Measurements from ENCODE around the gene CRIP2. TPM values are rescaled to one million over a fixed set of nuclear protein-coding genes. Genes with fewer than 3 reads are reported as not detected.

CRIP2 gene
- total RNA-seq, 4 donors from 2014 or later, result 101 to 160 (median 136) TPM

DNA sequence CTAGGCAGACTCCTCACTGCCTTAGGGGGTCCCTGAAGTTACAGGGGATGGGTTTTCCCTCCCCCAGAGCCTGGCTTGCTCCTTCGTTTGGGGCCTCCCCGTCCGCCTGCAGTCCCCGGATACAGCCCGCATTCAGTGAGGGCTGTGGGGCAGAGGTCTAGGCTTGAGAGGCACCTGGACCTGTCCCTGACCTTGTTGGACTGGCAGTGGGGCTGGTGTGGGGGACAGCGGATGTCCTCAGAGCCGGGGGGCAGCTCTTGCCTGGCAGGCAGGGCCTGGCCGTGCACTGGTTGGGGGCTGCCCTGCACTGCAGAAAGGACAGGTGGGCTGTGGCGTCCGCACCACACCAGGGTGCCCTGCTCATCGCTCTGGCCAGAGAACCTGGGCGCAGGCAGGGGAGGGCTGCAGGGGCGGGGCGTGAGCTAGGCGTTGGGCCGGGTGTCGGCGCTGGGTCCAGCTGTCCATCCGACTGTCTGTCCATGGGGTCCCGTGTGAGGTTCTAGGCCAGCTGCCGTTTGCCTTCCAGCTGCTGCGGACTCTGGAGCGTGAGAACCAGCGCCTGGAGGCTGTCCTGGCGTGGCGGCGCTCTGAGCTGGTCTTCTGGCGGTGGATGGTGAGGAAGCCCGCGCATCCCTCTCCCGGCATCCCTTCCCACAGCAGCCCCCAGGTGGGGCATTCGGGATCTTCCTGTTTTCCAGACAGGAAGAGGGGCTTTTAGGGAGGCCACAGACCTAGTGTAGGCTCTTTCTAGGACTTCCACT lies 22.4 kb downstream of the CRIP2 start:
- Histone ChIP-seq H3K36me3 (no peaks in the 10 kb centered on the region), H3K27ac (no peak overlapping the region), H3K4me3 (replicated peaks in 1 of 3) (no peak overlapping the region), H3K4me1 (peaks cover 0 to under 1% of the 10 kb centered on the region in 2 donors), H3K9me3 (no peaks in the 10 kb centered on the region), H3K27me3 (no peaks in the 10 kb centered on the region)
- WGBS, 2 donors, result 95 to 100% methylated on average over 2 to 23 of the region's 32 CpGs
- DNase-seq, result no peak
- intact Hi-C loops (cut with DNase I), result no loop called here
- no peak for TF ChIP-seq POLR2A (IDR thresholded peaks at IDR 0.05)
- TF ChIP-seq, protein P1, sequence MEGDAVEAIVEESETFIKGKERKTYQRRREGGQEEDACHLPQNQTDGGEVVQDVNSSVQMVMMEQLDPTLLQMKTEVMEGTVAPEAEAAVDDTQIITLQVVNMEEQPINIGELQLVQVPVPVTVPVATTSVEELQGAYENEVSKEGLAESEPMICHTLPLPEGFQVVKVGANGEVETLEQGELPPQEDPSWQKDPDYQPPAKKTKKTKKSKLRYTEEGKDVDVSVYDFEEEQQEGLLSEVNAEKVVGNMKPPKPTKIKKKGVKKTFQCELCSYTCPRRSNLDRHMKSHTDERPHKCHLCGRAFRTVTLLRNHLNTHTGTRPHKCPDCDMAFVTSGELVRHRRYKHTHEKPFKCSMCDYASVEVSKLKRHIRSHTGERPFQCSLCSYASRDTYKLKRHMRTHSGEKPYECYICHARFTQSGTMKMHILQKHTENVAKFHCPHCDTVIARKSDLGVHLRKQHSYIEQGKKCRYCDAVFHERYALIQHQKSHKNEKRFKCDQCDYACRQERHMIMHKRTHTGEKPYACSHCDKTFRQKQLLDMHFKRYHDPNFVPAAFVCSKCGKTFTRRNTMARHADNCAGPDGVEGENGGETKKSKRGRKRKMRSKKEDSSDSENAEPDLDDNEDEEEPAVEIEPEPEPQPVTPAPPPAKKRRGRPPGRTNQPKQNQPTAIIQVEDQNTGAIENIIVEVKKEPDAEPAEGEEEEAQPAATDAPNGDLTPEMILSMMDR (IDR thresholded peaks at IDR 0.05), result no peak

- no peak overlapping the region for H3K4me3 ChIP-seq (replicated peaks in 1 of 3)
- no peaks in the 10 kb centered on the region for H3K9me3 ChIP-seq
- intact Hi-C loops (cut with DNase I), result no loop called here
- WGBS, 2 donors, result 91 to 94% methylated on average over 14 to 27 of the region's 31 CpGs
- H3K27ac ChIP-seq, result no peak overlapping the region
- TF ChIP-seq, protein P1 (IDR thresholded peaks at IDR 0.05), result no peak
- no peak for TF ChIP-seq POLR2A (IDR thresholded peaks at IDR 0.05)
- H3K27me3 ChIP-seq, result no peaks in the 10 kb centered on the region
- H3K4me1 ChIP-seq, result no peaks in the 10 kb centered on the region
- no peaks in the 10 kb centered on the region for H3K36me3 ChIP-seq
- DNase-seq, result no peak
These were observed 23.2 kb downstream of the CRIP2 start for GRCh38 chr14:105497671-105498429.

DNA sequence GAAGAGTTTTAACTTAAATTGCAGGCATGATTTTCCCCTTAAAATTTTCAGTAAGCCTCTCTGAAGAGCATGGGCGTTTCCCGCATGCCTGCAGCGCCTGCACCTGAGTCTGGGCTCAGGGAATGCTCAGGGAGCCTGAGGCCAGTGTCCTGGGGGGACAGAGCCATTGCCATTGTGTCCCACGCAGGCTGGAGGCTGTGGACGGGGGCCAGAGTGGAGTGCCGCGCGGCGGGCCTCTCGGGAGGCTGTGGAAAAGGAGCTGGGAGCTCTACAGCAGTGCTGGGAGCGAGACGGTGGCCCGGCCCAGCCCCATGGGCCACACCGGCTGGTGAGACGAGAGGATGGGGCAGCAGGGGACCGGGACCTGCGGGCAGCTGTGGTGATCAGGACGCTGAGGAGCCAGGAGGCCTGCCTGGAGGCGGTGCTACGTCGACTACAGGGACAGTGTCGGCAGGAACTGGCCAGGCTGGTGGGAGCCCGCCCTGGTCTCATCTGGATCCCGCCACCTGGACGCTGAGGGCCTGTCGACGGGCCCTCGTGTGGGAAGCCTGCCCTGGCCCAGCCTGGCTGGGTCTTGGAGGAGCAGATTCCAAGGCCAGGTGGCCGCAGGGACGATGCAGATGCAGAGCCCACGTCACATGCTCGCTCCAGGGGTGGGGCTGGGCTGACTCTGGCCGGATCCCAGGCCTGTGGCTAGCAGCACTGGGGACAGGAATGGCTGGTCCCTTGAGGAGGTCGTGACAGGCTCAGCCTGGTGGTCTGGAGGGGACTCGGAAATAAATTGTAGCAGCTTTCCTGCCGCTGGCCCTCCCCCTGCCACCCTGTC lies 24.0 kb downstream of the CRIP2 start:
- H3K27ac ChIP-seq, result no peak overlapping the region
- intact Hi-C loops (cut with DNase I), result no loop called here
- 90 to 94% methylated on average over 22 to 32 of the region's 36 CpGs for WGBS, 2 donors
- H3K4me1 ChIP-seq, result no peaks in the 10 kb centered on the region
- no peaks in the 10 kb centered on the region for H3K36me3 ChIP-seq
- H3K27me3 ChIP-seq, result no peaks in the 10 kb centered on the region
- no peak for DNase-seq
- TF ChIP-seq, protein P1 (IDR thresholded peaks at IDR 0.05), result no peak
- TF ChIP-seq POLR2A (IDR thresholded peaks at IDR 0.05), result no peak
- H3K9me3 ChIP-seq, result no peaks in the 10 kb centered on the region
- no peak overlapping the region for H3K4me3 ChIP-seq (replicated peaks in 1 of 3)

- Histone ChIP-seq H3K27ac (no peak overlapping the region), H3K9me3 (no peaks in the 10 kb centered on the region), H3K4me1 (no peaks in the 10 kb centered on the region), H3K36me3 (no peaks in the 10 kb centered on the region), H3K4me3 (replicated peaks in 1 of 3) (no peak overlapping the region), H3K27me3 (no peaks in the 10 kb centered on the region)
- TF ChIP-seq POLR2A (IDR thresholded peaks at IDR 0.05), result no peak
- TF ChIP-seq, protein P1 (IDR thresholded peaks at IDR 0.05), result no peak
- DNase-seq, result no peak
- 80 to 98% methylated on average over 5 to 6 of the region's 27 CpGs for WGBS, 2 donors
- intact Hi-C loops (cut with DNase I), result no loop called here
These were observed 24.8 kb downstream of the CRIP2 start for GRCh38 chr14:105499256-105500035.
